Measurements from ENCODE around the gene RPS6KA1.

RPS6KA1 gene

GRCh38 chr1:26533951-26534509 is 4.5 kb downstream of the RPS6KA1 start:
- DNase-seq: no peak

GRCh38 chr1:26535201-26535600 is 5.6 kb downstream of the RPS6KA1 start:
- DNase-seq: no peak

GRCh38 chr1:26536081-26536480 is 6.5 kb downstream of the RPS6KA1 start:
- no peak for DNase-seq

GRCh38 chr1:26536521-26536920 is 7.0 kb downstream of the RPS6KA1 start:
- DNase-seq: no peak

- DNase-seq: no peak
Observed at GRCh38 chr1:26537951-26538352, 8.4 kb downstream of the RPS6KA1 start.

- peak; percentile 74 for DNase-seq
Observed at GRCh38 chr1:26538480-26539412, 9.2 kb downstream of the RPS6KA1 start.

- DNase-seq: no peak
Observed at GRCh38 chr1:26539722-26540121, 10.2 kb downstream of the RPS6KA1 start.

- peak; percentile 24 for DNase-seq
Observed at GRCh38 chr1:26540351-26540750, 10.8 kb downstream of the RPS6KA1 start.

GRCh38 chr1:26541431-26541815 is 11.9 kb downstream of the RPS6KA1 start:
- no peak for DNase-seq

GRCh38 chr1:26541816-26542711 is 12.5 kb downstream of the RPS6KA1 start:
- DNase-seq: peak; percentile 90

GRCh38 chr1:26542771-26543451 is 13.3 kb downstream of the RPS6KA1 start:
- DNase-seq: no peak

GRCh38 chr1:26543462-26543861 is 13.9 kb downstream of the RPS6KA1 start:
- DNase-seq: no peak

- DNase-seq: no peak
Observed at GRCh38 chr1:26544126-26544525, 14.6 kb downstream of the RPS6KA1 start.

- DNase-seq: no peak
Observed at GRCh38 chr1:26545969-26546323, 16.4 kb downstream of the RPS6KA1 start.

- no peak for DNase-seq
Observed at GRCh38 chr1:26546375-26546774, 16.8 kb downstream of the RPS6KA1 start.

GRCh38 chr1:26546819-26547218 is 17.3 kb downstream of the RPS6KA1 start:
- DNase-seq: no peak

GRCh38 chr1:26548841-26549240 is 19.3 kb downstream of the RPS6KA1 start:
- no peak for DNase-seq

GRCh38 chr1:26550946-26551345 is 21.4 kb downstream of the RPS6KA1 start:
- DNase-seq: no peak

- no peak for DNase-seq
Observed at GRCh38 chr1:26552720-26553119, 23.2 kb downstream of the RPS6KA1 start.

- no peak for DNase-seq
Observed at GRCh38 chr1:26553942-26554682, 24.6 kb downstream of the RPS6KA1 start.

GRCh38 chr1:26554781-26555180 is 25.2 kb downstream of the RPS6KA1 start:
- no peak for DNase-seq

GRCh38 chr1:26555550-26555981 is 26.0 kb downstream of the RPS6KA1 start:
- DNase-seq: no peak

Measured in activated CD4-positive, alpha-beta T cell treated with anti-CD3 and anti-CD28 coated beads for 48 hours (primary cell).